ENCODE results near the gene PRPF38B. TPM values are rescaled to one million over a fixed set of nuclear protein-coding genes. Genes with fewer than 3 reads are reported as not detected.

The PRPF38B gene
- total and polyA plus RNA-seq, 9 of the 15 experiments (the other 6 are each of a cell fraction or from before 2014, with no cell fraction given): 25.3 to 85.5 (median 66.4) TPM

DNA sequence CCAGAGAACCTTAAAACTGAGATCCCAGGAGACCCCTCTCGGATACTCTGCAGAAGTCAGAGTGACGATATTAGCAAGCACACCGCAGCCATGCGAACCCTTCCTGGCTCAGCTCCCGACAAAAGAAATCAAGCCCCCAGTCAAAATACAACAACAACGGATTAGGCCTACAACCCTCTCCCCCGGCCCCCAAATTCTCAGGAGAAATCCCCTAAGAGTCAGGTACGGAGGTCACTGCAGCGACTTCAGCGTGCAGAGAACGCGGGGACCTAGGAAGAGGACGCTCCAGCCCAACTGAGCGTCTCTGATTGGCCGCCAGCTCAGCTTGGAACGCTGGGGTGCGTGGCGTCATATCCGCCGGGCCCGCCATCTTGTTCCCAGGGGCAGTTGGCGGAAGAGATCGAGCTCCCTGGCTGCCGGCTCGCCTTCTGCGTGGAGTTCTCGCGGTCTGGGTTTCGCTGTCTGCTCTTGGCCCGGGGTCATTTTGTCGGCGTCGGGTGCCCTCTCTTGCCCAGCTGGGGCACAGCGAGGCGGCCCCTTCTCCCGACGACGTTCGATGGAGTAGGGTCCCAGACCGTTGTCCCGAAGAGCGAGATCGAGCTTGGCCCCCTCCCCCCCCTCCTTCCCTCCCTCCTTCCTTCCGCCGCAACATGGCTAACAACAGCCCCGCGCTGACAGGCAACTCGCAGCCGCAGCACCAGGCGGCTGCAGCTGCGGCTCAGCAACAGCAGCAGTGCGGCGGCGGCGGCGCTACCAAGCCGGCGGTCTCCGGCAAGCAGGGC is at the start of gene PRPF38B (continued):
- TF ChIP-seq, protein P1, sequence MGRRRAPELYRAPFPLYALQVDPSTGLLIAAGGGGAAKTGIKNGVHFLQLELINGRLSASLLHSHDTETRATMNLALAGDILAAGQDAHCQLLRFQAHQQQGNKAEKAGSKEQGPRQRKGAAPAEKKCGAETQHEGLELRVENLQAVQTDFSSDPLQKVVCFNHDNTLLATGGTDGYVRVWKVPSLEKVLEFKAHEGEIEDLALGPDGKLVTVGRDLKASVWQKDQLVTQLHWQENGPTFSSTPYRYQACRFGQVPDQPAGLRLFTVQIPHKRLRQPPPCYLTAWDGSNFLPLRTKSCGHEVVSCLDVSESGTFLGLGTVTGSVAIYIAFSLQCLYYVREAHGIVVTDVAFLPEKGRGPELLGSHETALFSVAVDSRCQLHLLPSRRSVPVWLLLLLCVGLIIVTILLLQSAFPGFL (CRISPR knock-in tag; IDR thresholded peaks at IDR 0.05): no peak
- peak; percentile 97 for TF ChIP-seq GABPA (tag; conservative IDR thresholded peaks at IDR 0.05; ENCODE audit: low read depth)
- TF ChIP-seq, protein P2, sequence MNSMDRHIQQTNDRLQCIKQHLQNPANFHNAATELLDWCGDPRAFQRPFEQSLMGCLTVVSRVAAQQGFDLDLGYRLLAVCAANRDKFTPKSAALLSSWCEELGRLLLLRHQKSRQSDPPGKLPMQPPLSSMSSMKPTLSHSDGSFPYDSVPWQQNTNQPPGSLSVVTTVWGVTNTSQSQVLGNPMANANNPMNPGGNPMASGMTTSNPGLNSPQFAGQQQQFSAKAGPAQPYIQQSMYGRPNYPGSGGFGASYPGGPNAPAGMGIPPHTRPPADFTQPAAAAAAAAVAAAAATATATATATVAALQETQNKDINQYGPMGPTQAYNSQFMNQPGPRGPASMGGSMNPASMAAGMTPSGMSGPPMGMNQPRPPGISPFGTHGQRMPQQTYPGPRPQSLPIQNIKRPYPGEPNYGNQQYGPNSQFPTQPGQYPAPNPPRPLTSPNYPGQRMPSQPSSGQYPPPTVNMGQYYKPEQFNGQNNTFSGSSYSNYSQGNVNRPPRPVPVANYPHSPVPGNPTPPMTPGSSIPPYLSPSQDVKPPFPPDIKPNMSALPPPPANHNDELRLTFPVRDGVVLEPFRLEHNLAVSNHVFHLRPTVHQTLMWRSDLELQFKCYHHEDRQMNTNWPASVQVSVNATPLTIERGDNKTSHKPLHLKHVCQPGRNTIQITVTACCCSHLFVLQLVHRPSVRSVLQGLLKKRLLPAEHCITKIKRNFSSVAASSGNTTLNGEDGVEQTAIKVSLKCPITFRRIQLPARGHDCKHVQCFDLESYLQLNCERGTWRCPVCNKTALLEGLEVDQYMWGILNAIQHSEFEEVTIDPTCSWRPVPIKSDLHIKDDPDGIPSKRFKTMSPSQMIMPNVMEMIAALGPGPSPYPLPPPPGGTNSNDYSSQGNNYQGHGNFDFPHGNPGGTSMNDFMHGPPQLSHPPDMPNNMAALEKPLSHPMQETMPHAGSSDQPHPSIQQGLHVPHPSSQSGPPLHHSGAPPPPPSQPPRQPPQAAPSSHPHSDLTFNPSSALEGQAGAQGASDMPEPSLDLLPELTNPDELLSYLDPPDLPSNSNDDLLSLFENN (IDR thresholded peaks at IDR 0.05; ENCODE audit: low read depth in 2 of 2, low read length in 2 of 2): peak in 1 of 2 experiments; percentile 58; a peak in 2 of 4 replicates
- peak; percentile 7; the same call in 1 of the 2 replicates for TF ChIP-seq RUNX1 (IDR thresholded peaks at IDR 0.05; ENCODE audit: low read depth)
- TF ChIP-seq ELF2 (CRISPR knock-in tag; IDR thresholded peaks at IDR 0.05): peak; percentile 87
- TF ChIP-seq C11orf30 (IDR thresholded peaks at IDR 0.05; ENCODE audit: low read depth): peak; percentile 86
- no peak for TF ChIP-seq CBX2 (IDR thresholded peaks at IDR 0.05; ENCODE audit: insufficient read depth, low read length, poor library complexity, severe bottlenecking)
- no peak for TF ChIP-seq ZNF217 (CRISPR knock-in tag; IDR thresholded peaks at IDR 0.05)
- TF ChIP-seq ZZZ3 (IDR thresholded peaks at IDR 0.05): no peak
- TF ChIP-seq TOE1 (IDR thresholded peaks at IDR 0.05; ENCODE audit: borderline replicate concordance): peak; percentile 71
- TF ChIP-seq TOE1 (CRISPR knock-in tag; IDR thresholded peaks at IDR 0.05; ENCODE audit: borderline replicate concordance, low read depth): no peak; the same call in 1 of the 2 replicates
- TF ChIP-seq ZNF764 (CRISPR knock-in tag; IDR thresholded peaks at IDR 0.05; ENCODE audit: low read depth): peak; percentile 96
- peak; percentile 84 for TF ChIP-seq SMAD1 (IDR thresholded peaks at IDR 0.05; ENCODE audit: low read depth, low read length, partially characterized antibody)
- peak; percentile 76 for TF ChIP-seq CHD2 (IDR thresholded peaks at IDR 0.05; ENCODE audit: low read depth, low read length)
- TF ChIP-seq TAF1 (IDR thresholded peaks at IDR 0.05; ENCODE audit: control insufficient read depth, extremely low read depth, insufficient read depth, low read length, severe bottlenecking): peak; percentile 92
- TF ChIP-seq RBM22 (IDR thresholded peaks at IDR 0.05; ENCODE audit: low read depth, low read length, poor library complexity, severe bottlenecking): peak; percentile 77
- TF ChIP-seq ZNF431 (CRISPR knock-in tag; IDR thresholded peaks at IDR 0.05): no peak
- TF ChIP-seq DIDO1 (tag; IDR thresholded peaks at IDR 0.05; ENCODE audit: low read depth): peak; percentile 31; the same call in 1 of the 2 replicates
- 0 out of 2 replicates have a peak, but pooled peaks have one; percentile 76 for TF ChIP-seq SRSF1 (IDR thresholded peaks at IDR 0.05; ENCODE audit: low read depth, low read length)
- peak; percentile 36; the same call in 1 of the 2 replicates for TF ChIP-seq DNMT1 (IDR thresholded peaks at IDR 0.05)
- peak; percentile 98 for TF ChIP-seq POLR2B (IDR thresholded peaks at IDR 0.05; ENCODE audit: low read depth, partially characterized antibody)

Measured in K562 (cell line).